Measurements from ENCODE around the gene SRL. TPM values are rescaled to one million over a fixed set of nuclear protein-coding genes. Genes with fewer than 3 reads are reported as not detected.

SRL gene
- total RNA-seq, 4 donors from 2014 or later, result 0.35 to 1.7 (median 0.63) TPM

DNA sequence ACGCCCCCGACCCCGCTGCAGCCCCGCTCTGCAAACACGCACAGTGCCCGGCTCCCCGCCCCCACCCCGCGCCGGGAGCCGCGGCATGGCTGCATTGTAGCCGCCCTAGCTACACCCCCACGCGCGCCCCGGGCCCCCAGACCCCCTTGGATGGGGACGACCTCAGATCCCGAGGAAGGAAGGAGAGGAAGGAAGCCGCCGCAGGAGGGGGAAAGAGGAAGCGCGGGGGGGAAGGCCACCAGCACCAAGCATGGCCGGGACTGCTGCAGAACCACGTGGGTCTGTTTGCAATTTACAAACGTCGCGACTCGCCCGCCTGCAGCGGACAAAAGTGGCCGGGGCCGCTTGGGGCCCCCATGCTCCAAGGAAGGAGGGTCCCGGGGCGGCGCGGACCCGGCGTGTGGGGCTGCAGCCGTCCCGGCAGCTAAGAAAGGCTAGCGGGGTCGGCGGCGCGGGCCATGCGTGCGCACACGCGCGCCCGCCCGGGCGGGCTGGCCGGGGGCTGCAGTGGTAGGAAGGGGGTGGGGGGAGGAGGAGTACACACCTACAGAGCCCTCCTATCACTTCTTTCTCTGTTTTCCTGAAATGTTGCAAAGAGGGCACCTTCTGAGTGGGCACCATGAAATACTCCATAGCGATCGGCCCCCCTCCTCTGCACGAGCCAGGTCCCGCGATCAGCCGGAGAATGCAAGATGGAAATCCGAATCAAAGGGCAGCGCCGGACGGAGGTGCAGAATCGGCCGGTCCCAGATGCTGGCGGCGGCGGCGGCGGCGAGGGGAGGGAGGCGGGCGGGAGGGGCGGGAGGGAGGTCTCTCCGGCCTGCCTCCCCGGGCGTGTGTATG lies 30.5 kb upstream of the SRL start:
- no peaks in the 10 kb centered on the region for H3K36me3 ChIP-seq
- no peaks in the 10 kb centered on the region for H3K27me3 ChIP-seq
- TF ChIP-seq, protein P1, sequence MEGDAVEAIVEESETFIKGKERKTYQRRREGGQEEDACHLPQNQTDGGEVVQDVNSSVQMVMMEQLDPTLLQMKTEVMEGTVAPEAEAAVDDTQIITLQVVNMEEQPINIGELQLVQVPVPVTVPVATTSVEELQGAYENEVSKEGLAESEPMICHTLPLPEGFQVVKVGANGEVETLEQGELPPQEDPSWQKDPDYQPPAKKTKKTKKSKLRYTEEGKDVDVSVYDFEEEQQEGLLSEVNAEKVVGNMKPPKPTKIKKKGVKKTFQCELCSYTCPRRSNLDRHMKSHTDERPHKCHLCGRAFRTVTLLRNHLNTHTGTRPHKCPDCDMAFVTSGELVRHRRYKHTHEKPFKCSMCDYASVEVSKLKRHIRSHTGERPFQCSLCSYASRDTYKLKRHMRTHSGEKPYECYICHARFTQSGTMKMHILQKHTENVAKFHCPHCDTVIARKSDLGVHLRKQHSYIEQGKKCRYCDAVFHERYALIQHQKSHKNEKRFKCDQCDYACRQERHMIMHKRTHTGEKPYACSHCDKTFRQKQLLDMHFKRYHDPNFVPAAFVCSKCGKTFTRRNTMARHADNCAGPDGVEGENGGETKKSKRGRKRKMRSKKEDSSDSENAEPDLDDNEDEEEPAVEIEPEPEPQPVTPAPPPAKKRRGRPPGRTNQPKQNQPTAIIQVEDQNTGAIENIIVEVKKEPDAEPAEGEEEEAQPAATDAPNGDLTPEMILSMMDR (IDR thresholded peaks at IDR 0.05), result no peak
- no peak for TF ChIP-seq POLR2A (IDR thresholded peaks at IDR 0.05)
- peak in 2 of 3 donors; percentile 66 to 82 for DNase-seq
- H3K27ac ChIP-seq, result peak overlapping the region; percentile 87 to 99 (median 90)
- peak overlapping the region; percentile 72 to 99 (median 94) for H3K4me3 ChIP-seq
- H3K4me1 ChIP-seq, result peaks cover 0 to 13% (median 6%) of the 10 kb centered on the region in 4 donors
- no peaks in the 10 kb centered on the region for H3K9me3 ChIP-seq

GRCh38 chr16:4271176-4272113 lies 29.6 kb upstream of the SRL start:
- TF ChIP-seq, protein P1 (IDR thresholded peaks at IDR 0.05), result peak in 2 of 6 experiments; percentile 8 to 17
- TF ChIP-seq POLR2A (IDR thresholded peaks at IDR 0.05), result peak in 1 of 2 donors; percentile 18
- Histone ChIP-seq H3K36me3 (no peaks in the 10 kb centered on the region), H3K27ac (peak overlapping the region; percentile 87 to 99 (median 90)), H3K4me1 (peaks cover 0 to 13% (median 6%) of the 10 kb centered on the region in 4 donors), H3K4me3 (peak overlapping the region; percentile 72 to 99 (median 94)), H3K9me3 (no peaks in the 10 kb centered on the region), H3K27me3 (no peaks in the 10 kb centered on the region)
- peak; percentile 93 to 97 (median 93) for DNase-seq

- Histone ChIP-seq H3K9me3 (no peaks in the 10 kb centered on the region), H3K4me3 (peak overlapping the region in 1 of 4 donors; percentile 99), H3K27me3 (no peaks in the 10 kb centered on the region), H3K36me3 (no peaks in the 10 kb centered on the region), H3K4me1 (peaks cover 0 to 13% (median 6%) of the 10 kb centered on the region in 4 donors), H3K27ac (no peak overlapping the region)
- no peak for TF ChIP-seq POLR2A (IDR thresholded peaks at IDR 0.05)
- TF ChIP-seq, protein P1 (IDR thresholded peaks at IDR 0.05), result no peak
- DNase-seq, result no peak
These were observed 28.7 kb upstream of the SRL start for GRCh38 chr16:4270595-4270994.

GRCh38 chr16:4270091-4270490 lies 28.2 kb upstream of the SRL start:
- Histone ChIP-seq H3K27me3 (no peaks in the 10 kb centered on the region), H3K9me3 (no peaks in the 10 kb centered on the region), H3K4me1 (peaks cover 0 to 13% (median 6%) of the 10 kb centered on the region in 4 donors), H3K4me3 (no peak overlapping the region), H3K27ac (no peak overlapping the region), H3K36me3 (no peaks in the 10 kb centered on the region)
- no peak for DNase-seq
- TF ChIP-seq, protein P1 (IDR thresholded peaks at IDR 0.05), result no peak
- TF ChIP-seq POLR2A (IDR thresholded peaks at IDR 0.05), result no peak

- no peak for DNase-seq
- Histone ChIP-seq H3K36me3 (peaks cover 0 to 9% (median 0%) of the 10 kb centered on the region in 3 donors), H3K27ac (no peak overlapping the region), H3K27me3 (no peaks in the 10 kb centered on the region), H3K9me3 (no peaks in the 10 kb centered on the region), H3K4me1 (peaks cover 0 to 17% (median 8%) of the 10 kb centered on the region in 4 donors), H3K4me3 (no peak overlapping the region)
- TF ChIP-seq, protein P1 (IDR thresholded peaks at IDR 0.05), result no peak
- no peak for TF ChIP-seq POLR2A (IDR thresholded peaks at IDR 0.05)
These were observed 24.5 kb upstream of the SRL start for GRCh38 chr16:4266372-4266771.
